Measurements from ENCODE around the gene FBN1. TPM values are rescaled to one million over a fixed set of nuclear protein-coding genes. Genes with fewer than 3 reads are reported as not detected.
A peak's percentile ranks its signal among the peaks of the same experiment; 100 is the strongest.

Gene FBN1
- total RNA-seq, 4 donors from 2014 or later, result 113 to 147 (median 120) TPM

GRCh38 chr15:48402427-48403177, 242.9 kb downstream of the FBN1 start:
- no peaks in the 10 kb centered on the region for H3K36me3 ChIP-seq
- no peak overlapping the region for H3K4me3 ChIP-seq (replicated peaks in 1 of 3)
- no peak overlapping the region for H3K27ac ChIP-seq
- no peaks in the 10 kb centered on the region for H3K27me3 ChIP-seq
- H3K9me3 ChIP-seq, result no peaks in the 10 kb centered on the region
- H3K4me1 ChIP-seq, result peaks cover 0 to 7% of the 10 kb centered on the region in 2 donors
- TF ChIP-seq CTCF (IDR thresholded peaks at IDR 0.05) (no peak), POLR2A (IDR thresholded peaks at IDR 0.05) (no peak)
- 91 to 92% methylated on average over 5 to 6 of the region's 6 CpGs for WGBS, 2 donors
- intact Hi-C loops (cut with DNase I), result no loop called here
- DNase-seq, result no peak

GRCh38 chr15:48400086-48400485, 245.4 kb downstream of the FBN1 start:
- TF ChIP-seq POLR2A (IDR thresholded peaks at IDR 0.05) (no peak), CTCF (IDR thresholded peaks at IDR 0.05) (no peak)
- Histone ChIP-seq H3K36me3 (no peaks in the 10 kb centered on the region), H3K27ac (no peak overlapping the region), H3K4me1 (peaks cover 0 to 8% of the 10 kb centered on the region in 2 donors), H3K4me3 (replicated peaks in 1 of 3) (no peak overlapping the region), H3K9me3 (no peaks in the 10 kb centered on the region), H3K27me3 (no peaks in the 10 kb centered on the region)
- intact Hi-C loops (cut with DNase I), result no loop called here
- no peak for DNase-seq
- 76 to 90% methylated on average over 2 of the region's 2 CpGs for WGBS, 2 donors

GRCh38 chr15:48397841-48398240, 247.7 kb downstream of the FBN1 start:
- Histone ChIP-seq H3K27ac (no peak overlapping the region), H3K27me3 (no peaks in the 10 kb centered on the region), H3K36me3 (no peaks in the 10 kb centered on the region), H3K4me3 (replicated peaks in 1 of 3) (no peak overlapping the region), H3K4me1 (peaks cover 0 to 8% of the 10 kb centered on the region in 2 donors), H3K9me3 (no peaks in the 10 kb centered on the region)
- 28 to 30% methylated on average over 5 of the region's 5 CpGs for WGBS, 2 donors
- intact Hi-C loops (cut with DNase I), result no loop called here
- TF ChIP-seq CTCF (IDR thresholded peaks at IDR 0.05), result no peak
- no peak for TF ChIP-seq POLR2A (IDR thresholded peaks at IDR 0.05)
- DNase-seq, result peak; percentile 60 to 65

GRCh38 chr15:48396020-48396419, 249.5 kb downstream of the FBN1 start:
- Histone ChIP-seq H3K27ac (no peak overlapping the region), H3K36me3 (no peaks in the 10 kb centered on the region), H3K9me3 (no peaks in the 10 kb centered on the region), H3K27me3 (no peaks in the 10 kb centered on the region), H3K4me1 (peaks cover 4 to 17% of the 10 kb centered on the region in 2 donors), H3K4me3 (replicated peaks in 1 of 3) (no peak overlapping the region)
- intact Hi-C loops (cut with DNase I), result no loop called here
- TF ChIP-seq POLR2A (IDR thresholded peaks at IDR 0.05), result no peak
- no peak for TF ChIP-seq CTCF (IDR thresholded peaks at IDR 0.05)
- DNase-seq, result no peak
- WGBS, 2 donors, result 49 to 75% methylated on average over 5 of the region's 5 CpGs

- WGBS, 2 donors, result 76 to 87% methylated on average over 4 to 5 of the region's 5 CpGs
- H3K27ac ChIP-seq, result no peak overlapping the region
These were observed 249.9 kb downstream of the FBN1 start for GRCh38 chr15:48395521-48396011.

More at GRCh38 chr15:48395521-48396011, 249.9 kb downstream of the FBN1 start:
- no peak for TF ChIP-seq POLR2A (IDR thresholded peaks at IDR 0.05)
- no peak for TF ChIP-seq CTCF (IDR thresholded peaks at IDR 0.05)
- peaks cover 4 to 17% of the 10 kb centered on the region in 2 donors for H3K4me1 ChIP-seq
- no peaks in the 10 kb centered on the region for H3K27me3 ChIP-seq
- intact Hi-C loops (cut with DNase I), result no loop called here
- H3K36me3 ChIP-seq, result no peaks in the 10 kb centered on the region
- DNase-seq, result peak in 1 of 2 donors; percentile 23
- H3K4me3 ChIP-seq (replicated peaks in 1 of 3), result no peak overlapping the region
- no peaks in the 10 kb centered on the region for H3K9me3 ChIP-seq

Measured in thyroid gland (tissue), 4 donors.